Measurements from ENCODE around the gene EFHC1.

Gene EFHC1

DNA sequence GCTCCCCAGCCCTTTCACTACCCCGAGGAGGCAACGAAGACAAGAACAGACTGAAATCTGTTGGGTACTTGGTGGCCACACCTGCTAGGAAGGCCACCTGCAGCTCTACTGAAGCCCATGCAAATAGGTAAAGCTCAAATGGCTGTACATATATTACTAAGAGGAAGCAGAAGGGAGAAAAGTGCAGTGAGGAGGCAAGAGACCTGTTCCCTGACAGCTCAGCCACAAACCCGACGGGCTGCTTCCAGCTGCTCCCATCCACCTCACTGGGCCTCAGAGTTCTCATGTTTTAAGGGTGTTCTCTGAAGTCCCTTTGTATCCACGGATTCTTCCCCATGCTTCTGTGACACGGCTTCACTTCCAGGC lies 132.1 kb downstream of the EFHC1 start:
- TF ChIP-seq EZH2phosphoT487 (IDR thresholded peaks at IDR 0.05; ENCODE audit: borderline replicate concordance, low read length) = no peak
- TF ChIP-seq, protein P1, sequence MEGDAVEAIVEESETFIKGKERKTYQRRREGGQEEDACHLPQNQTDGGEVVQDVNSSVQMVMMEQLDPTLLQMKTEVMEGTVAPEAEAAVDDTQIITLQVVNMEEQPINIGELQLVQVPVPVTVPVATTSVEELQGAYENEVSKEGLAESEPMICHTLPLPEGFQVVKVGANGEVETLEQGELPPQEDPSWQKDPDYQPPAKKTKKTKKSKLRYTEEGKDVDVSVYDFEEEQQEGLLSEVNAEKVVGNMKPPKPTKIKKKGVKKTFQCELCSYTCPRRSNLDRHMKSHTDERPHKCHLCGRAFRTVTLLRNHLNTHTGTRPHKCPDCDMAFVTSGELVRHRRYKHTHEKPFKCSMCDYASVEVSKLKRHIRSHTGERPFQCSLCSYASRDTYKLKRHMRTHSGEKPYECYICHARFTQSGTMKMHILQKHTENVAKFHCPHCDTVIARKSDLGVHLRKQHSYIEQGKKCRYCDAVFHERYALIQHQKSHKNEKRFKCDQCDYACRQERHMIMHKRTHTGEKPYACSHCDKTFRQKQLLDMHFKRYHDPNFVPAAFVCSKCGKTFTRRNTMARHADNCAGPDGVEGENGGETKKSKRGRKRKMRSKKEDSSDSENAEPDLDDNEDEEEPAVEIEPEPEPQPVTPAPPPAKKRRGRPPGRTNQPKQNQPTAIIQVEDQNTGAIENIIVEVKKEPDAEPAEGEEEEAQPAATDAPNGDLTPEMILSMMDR (IDR thresholded peaks at IDR 0.05; ENCODE audit: low read depth, low read length, poor library complexity, severe bottlenecking) = no peak
- no peaks in the 10 kb centered on the region for H3K36me3 ChIP-seq (ENCODE audit: control insufficient read depth, low read length)
- no peaks in the 10 kb centered on the region for H3K79me2 ChIP-seq (ENCODE audit: control insufficient read depth, low read length)
- H3K9me2 ChIP-seq (replicated peaks; ENCODE audit: control insufficient read depth, low read length) = no peaks in the 10 kb centered on the region
- H3K4me1 ChIP-seq (ENCODE audit: control insufficient read depth, low read length) = peaks cover 9% of the 10 kb centered on the region
- H3K27me3 ChIP-seq (ENCODE audit: control insufficient read depth, low read length) = no peaks in the 10 kb centered on the region
- no peak overlapping the region for H3K4me3 ChIP-seq (ENCODE audit: low read length)
- H4K20me1 ChIP-seq (ENCODE audit: control insufficient read depth, insufficient read depth, low read depth, low read length) = no peaks in the 10 kb centered on the region
- no peaks in the 10 kb centered on the region for H3F3A ChIP-seq (ENCODE audit: control insufficient read depth, insufficient read depth)
- no peak overlapping the region for H3K27ac ChIP-seq (ENCODE audit: low read depth, low read length)
- no peaks in the 10 kb centered on the region for H3K9me3 ChIP-seq (ENCODE audit: control insufficient read depth, insufficient read depth, low read length)
- peak overlapping the region; percentile 5 for H3K4me2 ChIP-seq (ENCODE audit: low read length)

DNA sequence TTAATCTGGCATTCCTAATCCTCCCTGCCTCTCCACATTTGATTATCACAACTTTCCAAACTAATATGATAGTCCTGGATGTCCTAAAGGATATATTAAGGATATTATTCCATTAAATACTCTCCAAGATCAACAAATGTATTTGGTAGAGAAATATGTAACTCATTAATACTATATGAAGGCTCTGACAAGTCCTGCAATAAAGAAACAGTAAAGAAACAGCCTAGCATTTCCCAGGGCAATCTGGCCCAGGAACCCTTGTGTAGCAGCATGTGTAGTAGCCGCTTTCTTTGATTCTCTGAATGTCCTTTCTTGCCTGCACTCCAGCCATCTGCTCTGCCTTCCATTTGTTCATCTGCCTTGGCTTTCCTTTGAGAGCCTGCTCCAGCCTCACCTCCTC lies 133.0 kb downstream of the EFHC1 start:
- H3K27ac ChIP-seq (ENCODE audit: low read depth, low read length) = no peak overlapping the region
- TF ChIP-seq, protein P1 (IDR thresholded peaks at IDR 0.05; ENCODE audit: low read depth, low read length, poor library complexity, severe bottlenecking) = no peak
- no peak for TF ChIP-seq EZH2phosphoT487 (IDR thresholded peaks at IDR 0.05; ENCODE audit: borderline replicate concordance, low read length)
- no peaks in the 10 kb centered on the region for H3K79me2 ChIP-seq (ENCODE audit: control insufficient read depth, low read length)
- no peaks in the 10 kb centered on the region for H3K9me3 ChIP-seq (ENCODE audit: control insufficient read depth, insufficient read depth, low read length)
- H4K20me1 ChIP-seq (ENCODE audit: control insufficient read depth, insufficient read depth, low read depth, low read length) = no peaks in the 10 kb centered on the region
- H3K4me2 ChIP-seq (ENCODE audit: low read length) = no peak overlapping the region
- H3K36me3 ChIP-seq (ENCODE audit: control insufficient read depth, low read length) = no peaks in the 10 kb centered on the region
- no peaks in the 10 kb centered on the region for H3F3A ChIP-seq (ENCODE audit: control insufficient read depth, insufficient read depth)
- H3K27me3 ChIP-seq (ENCODE audit: control insufficient read depth, low read length) = no peaks in the 10 kb centered on the region
- H3K4me1 ChIP-seq (ENCODE audit: control insufficient read depth, low read length) = peaks cover 9% of the 10 kb centered on the region
- H3K9me2 ChIP-seq (replicated peaks; ENCODE audit: control insufficient read depth, low read length) = no peaks in the 10 kb centered on the region
- no peak overlapping the region for H3K4me3 ChIP-seq (ENCODE audit: low read length)

DNA sequence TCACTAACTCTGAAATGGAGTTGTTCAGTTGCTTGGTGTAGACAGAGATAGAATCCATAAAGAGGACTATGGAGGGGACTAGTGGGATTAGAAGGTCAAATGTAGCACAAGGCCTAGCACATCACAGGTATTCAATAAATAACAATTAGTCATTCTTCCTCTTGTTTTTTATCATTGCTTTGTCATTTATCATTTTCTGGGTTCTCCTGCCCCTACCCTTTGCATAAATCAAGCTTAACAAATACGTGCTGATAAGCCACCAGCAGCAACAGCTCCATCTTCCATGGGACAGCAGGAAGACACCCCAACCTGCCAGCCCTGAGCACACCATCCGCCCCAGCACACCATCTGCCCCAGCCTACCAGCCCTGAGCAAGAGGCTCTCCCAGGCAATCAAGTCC lies 133.6 kb downstream of the EFHC1 start:
- no peak overlapping the region for H3K4me2 ChIP-seq (ENCODE audit: low read length)
- peaks cover 9% of the 10 kb centered on the region for H3K4me1 ChIP-seq (ENCODE audit: control insufficient read depth, low read length)
- TF ChIP-seq, protein P1 (IDR thresholded peaks at IDR 0.05; ENCODE audit: low read depth, low read length, poor library complexity, severe bottlenecking) = no peak
- TF ChIP-seq EZH2phosphoT487 (IDR thresholded peaks at IDR 0.05; ENCODE audit: borderline replicate concordance, low read length) = no peak
- H4K20me1 ChIP-seq (ENCODE audit: control insufficient read depth, insufficient read depth, low read depth, low read length) = no peaks in the 10 kb centered on the region
- H3K27ac ChIP-seq (ENCODE audit: low read depth, low read length) = no peak overlapping the region
- no peaks in the 10 kb centered on the region for H3K27me3 ChIP-seq (ENCODE audit: control insufficient read depth, low read length)
- no peaks in the 10 kb centered on the region for H3K9me2 ChIP-seq (replicated peaks; ENCODE audit: control insufficient read depth, low read length)
- no peaks in the 10 kb centered on the region for H3K9me3 ChIP-seq (ENCODE audit: control insufficient read depth, insufficient read depth, low read length)
- no peaks in the 10 kb centered on the region for H3F3A ChIP-seq (ENCODE audit: control insufficient read depth, insufficient read depth)
- no peaks in the 10 kb centered on the region for H3K36me3 ChIP-seq (ENCODE audit: control insufficient read depth, low read length)
- H3K79me2 ChIP-seq (ENCODE audit: control insufficient read depth, low read length) = no peaks in the 10 kb centered on the region
- H3K4me3 ChIP-seq (ENCODE audit: low read length) = no peak overlapping the region

Measured in DOHH2 (cell line).